HG02938 (cell line): ENCODE results near the gene PIK3AP1.
"Not testable (repeated sequence)": the region's sequence is repeated elsewhere in the genome, so short reads cannot be mapped to it uniquely, and the experiment has no call there.

ENCODE experiments used
- ATAC-seq: cut with Tn5 transposase; IDR thresholded peaks from one replicate; pipeline ENCODE4 v1.9.1; 2021; ENCODE audit warnings: mild to moderate bottlenecking, moderate library complexity; ENCODE audit not compliant: unreplicated experiment

PIK3AP1 gene

DNA sequence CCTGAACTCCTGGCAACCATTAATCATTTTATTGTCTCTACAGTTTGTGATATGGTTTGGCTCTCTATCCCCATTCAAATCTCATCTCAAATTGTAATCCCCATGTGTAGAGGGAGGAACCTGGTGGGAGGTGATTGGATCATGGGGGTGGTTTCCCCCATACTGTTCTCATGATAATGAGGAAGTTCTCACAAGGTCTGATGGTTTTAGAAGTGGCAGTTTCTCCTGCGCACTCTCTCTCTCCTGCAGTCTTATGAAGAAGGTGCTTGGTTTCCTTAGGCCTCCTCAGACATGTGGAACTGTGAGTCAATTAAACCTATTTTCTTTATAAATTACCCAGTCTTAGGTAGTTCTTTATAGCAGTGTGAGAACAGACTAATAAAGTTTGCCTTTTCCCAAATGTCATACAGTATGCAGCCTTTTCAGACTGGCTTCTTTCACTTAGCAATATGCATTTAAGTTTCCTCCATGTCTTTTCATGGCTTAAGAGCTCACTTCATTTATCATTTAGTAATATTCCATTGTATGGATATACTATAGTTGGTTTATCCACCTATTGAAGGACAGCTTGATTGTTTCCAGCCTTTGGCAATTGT is 17.1 kb upstream of the PIK3AP1 start:
- ATAC-seq, result not testable (repeated sequence)

- no peak for ATAC-seq
Measured at GRCh38 chr10:96724621-96725020, 4.3 kb upstream of the PIK3AP1 start.

DNA sequence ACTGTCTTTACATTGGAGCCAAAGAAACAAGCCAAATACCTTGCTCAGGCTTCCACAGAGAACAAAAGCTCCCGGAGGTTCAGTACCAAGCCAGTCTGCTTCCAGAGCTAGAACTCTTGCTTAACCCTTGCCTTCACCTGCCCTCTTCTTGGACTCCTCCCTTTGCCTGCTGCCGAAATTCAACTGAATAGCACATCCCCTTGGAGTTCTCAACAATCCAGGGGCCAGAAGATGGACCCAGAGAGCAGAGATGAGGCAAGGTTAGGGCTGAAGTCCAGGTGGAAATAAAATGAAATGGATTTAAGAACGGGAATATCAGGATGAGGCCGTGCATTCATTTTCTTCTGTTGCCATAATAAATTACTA is 876 bp upstream of the PIK3AP1 start:
- no peak for ATAC-seq

DNA sequence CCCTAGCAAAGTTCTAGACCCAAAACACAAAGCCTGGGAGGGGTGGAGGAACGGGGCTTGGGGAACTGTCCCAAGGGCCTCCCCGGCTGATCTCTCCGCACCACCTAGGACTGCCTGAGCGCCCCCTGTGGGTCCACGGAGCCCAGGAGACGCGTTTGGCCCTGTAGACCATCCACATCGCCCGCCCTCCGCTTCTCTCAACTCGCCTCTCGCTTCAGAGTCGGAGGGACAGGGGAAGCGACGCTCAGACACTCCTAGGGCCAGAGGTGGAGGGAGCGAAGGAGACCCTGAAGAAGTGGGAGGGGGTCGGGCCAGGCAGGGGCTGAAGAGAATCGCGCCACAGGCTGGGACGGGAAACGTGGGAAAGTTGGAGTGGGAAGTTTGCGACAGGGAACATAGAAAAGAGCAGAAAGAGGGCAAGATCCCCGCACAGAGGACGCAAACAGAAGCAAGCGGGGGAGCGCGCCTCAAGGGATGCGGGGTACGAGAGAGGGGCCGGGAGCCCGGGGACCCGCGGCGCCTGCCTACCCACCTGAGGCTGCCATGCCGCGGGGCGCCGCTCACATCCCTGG is 378 bp downstream of the PIK3AP1 start:
- peak; percentile 54 for ATAC-seq

DNA sequence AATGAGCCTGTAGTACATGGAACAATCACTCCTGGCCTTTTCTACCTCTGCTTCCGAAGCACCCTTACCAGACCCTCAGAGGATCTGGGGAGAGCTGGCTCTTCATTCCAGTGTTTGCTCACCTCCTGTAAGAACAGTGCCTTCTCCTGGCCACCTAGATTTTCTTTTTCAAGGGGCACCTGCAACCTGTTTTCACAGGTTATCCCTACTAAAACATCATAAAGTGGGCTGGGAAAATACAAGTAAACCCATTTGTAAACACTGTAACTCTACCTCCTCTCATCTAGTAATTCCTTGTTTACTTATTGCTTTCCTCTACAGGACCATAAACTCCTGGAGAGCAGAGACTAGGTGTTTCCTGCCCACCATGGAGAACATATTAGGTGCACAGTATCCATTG is 1.1 kb downstream of the PIK3AP1 start:
- ATAC-seq, result no peak

- no peak for ATAC-seq
Measured at GRCh38 chr10:96718304-96718990, 1.9 kb downstream of the PIK3AP1 start.

GRCh38 chr10:96716390-96716789 is 3.9 kb downstream of the PIK3AP1 start:
- ATAC-seq, result no peak

GRCh38 chr10:96714746-96715255 is 5.5 kb downstream of the PIK3AP1 start:
- ATAC-seq, result no peak

DNA sequence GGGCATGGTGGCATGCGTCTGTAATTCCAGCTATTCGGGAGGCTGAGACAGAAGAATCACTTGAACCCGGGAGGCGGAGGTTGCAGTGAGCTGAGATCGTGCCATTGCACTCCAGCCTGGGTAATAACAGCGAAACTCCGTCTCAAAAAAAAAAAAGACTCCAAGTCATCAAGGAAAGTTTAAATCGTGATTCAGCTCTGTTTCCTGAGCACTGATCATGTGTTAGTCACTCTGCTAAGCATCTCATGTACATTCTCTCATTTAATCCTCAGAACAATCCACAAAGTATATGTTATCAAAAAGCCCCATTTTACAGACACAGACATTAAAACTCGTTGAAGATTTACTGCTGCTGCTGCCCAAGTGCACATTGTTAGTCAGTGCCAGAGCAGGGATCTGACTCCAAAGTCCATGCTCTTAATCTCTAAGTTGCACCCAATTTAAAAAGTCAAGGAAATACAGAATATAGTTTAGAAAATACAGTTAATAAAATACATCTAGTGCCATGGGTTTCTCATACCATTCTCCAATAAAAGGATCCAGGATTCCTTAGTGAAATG is 6.2 kb downstream of the PIK3AP1 start:
- ATAC-seq, result no peak

DNA sequence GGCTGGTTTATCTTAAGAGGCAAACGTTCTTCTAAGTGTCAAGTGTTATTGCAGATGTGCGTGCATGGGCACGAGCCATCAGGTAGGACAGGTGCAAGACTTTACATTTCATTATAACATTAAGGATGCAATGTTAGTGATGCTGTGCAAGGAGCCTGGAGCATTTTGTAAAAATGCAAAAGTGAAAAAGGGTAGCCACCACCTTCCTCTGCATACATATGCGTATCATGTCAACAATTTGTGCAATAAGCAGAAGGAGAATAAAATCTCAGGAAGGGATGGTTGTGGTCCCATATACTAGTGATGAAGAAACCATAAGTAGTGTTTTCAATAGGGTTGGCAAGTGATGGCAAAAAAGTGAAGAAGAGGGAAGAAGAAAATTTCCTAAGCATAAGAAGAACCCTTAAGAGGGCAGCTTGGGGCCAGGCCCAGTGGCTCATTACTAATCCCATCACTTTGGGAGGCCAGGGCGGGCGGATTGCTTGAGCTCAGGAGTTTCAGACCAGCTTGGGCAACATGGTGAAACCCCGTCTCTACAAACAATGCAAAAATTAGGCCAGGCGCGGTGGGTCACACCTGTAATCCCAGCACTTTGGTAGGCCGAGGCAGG is 7.5 kb downstream of the PIK3AP1 start:
- ATAC-seq, result no peak

GRCh38 chr10:96711048-96711728 is 9.1 kb downstream of the PIK3AP1 start:
- ATAC-seq, result no peak

DNA sequence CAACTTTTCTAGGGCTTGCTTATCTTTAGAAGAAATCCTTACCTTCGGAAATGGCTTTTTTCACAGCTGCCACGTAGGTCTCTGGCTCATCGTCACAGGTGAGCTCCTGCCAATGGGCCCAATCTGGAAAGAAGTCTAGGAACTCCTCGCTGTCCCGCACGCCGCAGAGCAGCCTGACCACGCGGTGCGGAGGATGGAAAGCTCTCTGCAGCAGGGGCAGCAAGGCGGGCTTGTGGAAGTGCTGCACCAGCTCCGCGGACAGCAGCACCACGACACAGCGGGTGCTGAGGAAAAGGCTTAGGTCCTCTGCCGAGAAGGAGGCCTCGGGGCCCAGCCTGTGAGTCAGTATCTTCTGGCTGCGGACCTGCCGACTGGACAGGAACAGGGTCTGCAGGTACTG is 10.8 kb downstream of the PIK3AP1 start:
- no peak for ATAC-seq

- ATAC-seq, result no peak
Measured at GRCh38 chr10:96708996-96709395, 11.3 kb downstream of the PIK3AP1 start.

- ATAC-seq, result no peak
Measured at GRCh38 chr10:96708456-96708855, 11.9 kb downstream of the PIK3AP1 start.

DNA sequence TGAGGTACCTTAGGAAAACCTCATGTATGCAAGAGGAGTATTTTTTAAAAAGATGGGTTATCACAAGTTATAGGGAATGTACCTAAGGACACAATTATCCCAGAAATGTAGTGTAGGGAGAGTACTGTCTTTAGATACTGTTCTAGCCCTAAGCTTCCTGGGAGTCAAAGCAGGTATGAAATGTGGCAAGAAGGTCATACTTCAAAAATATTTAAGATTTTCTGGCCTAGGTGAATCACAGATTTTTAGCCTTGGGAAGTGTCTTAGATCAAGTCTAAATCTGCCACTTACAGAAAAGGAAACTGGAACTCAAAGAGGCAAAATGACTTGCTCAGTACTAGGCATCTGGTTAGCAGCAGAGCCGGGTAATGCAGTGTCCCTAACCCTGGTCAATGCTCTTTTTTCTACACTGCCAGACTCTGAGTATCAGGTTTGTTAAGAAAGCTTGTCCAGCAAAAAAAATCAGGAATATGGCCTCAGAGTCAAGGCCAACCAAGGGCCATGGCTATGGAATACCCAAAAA is 13.9 kb downstream of the PIK3AP1 start:
- no peak for ATAC-seq

- no peak for ATAC-seq
Measured at GRCh38 chr10:96705134-96705533, 15.2 kb downstream of the PIK3AP1 start.

- no peak for ATAC-seq
Measured at GRCh38 chr10:96704563-96704962, 15.8 kb downstream of the PIK3AP1 start.

- ATAC-seq, result no peak
Measured at GRCh38 chr10:96703358-96703757, 17.0 kb downstream of the PIK3AP1 start.

- no peak for ATAC-seq
Measured at GRCh38 chr10:96701265-96701664, 19.0 kb downstream of the PIK3AP1 start.

- peak; percentile 66 for ATAC-seq
Measured at GRCh38 chr10:96700374-96701099, 19.8 kb downstream of the PIK3AP1 start.
